GM12864 (cell line): ENCODE results near the gene MBD6.
"Not testable (repeated sequence)": the region's sequence is repeated elsewhere in the genome, so short reads cannot be mapped to it uniquely, and the experiment has no call there.

Experiments
- DNase-seq: peaks from one replicate; pipeline ENCODE4 v3.0.0-alpha.2; 2011; ENCODE audit warnings: low read depth
- H3K4me3 ChIP-seq: 2 replicates; pipeline ENCODE4 v1.5.1; 2011; ENCODE audit warnings: mild to moderate bottlenecking, low read depth, low read length, control low read depth
- TF ChIP-seq, protein P1 (sequence below): IDR thresholded peaks from 2 replicates; pipeline ENCODE4 v1.5.1; 2011; ENCODE audit warnings: low read depth, mild to moderate bottlenecking, moderate library complexity, low read length, control low read depth, inconsistent platforms; ENCODE audit errors: missing control alignments

The MBD6 gene

DNA sequence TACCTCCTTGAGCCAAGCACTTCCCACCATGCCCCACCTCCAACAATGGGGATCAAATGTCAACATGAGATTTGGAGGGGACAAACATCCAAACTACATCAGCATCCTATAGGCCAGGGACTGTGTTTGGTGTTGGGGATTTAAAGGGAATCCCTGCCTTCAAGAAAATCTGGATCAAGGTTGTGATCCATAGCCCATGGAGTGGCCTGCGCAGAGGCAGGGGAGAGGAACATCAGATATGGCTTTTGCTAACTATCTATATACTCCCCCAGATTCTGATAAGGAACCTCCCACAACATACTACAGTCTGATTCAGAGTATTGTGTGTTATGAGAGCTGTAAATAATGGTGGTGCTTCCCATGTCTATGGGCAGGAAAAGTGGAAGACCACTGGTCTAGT lies 32.3 kb downstream of the MBD6 start:
- H3K4me3 ChIP-seq, result no peak overlapping the region
- TF ChIP-seq, protein P1, sequence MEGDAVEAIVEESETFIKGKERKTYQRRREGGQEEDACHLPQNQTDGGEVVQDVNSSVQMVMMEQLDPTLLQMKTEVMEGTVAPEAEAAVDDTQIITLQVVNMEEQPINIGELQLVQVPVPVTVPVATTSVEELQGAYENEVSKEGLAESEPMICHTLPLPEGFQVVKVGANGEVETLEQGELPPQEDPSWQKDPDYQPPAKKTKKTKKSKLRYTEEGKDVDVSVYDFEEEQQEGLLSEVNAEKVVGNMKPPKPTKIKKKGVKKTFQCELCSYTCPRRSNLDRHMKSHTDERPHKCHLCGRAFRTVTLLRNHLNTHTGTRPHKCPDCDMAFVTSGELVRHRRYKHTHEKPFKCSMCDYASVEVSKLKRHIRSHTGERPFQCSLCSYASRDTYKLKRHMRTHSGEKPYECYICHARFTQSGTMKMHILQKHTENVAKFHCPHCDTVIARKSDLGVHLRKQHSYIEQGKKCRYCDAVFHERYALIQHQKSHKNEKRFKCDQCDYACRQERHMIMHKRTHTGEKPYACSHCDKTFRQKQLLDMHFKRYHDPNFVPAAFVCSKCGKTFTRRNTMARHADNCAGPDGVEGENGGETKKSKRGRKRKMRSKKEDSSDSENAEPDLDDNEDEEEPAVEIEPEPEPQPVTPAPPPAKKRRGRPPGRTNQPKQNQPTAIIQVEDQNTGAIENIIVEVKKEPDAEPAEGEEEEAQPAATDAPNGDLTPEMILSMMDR, result no peak
- no peak for DNase-seq

DNA sequence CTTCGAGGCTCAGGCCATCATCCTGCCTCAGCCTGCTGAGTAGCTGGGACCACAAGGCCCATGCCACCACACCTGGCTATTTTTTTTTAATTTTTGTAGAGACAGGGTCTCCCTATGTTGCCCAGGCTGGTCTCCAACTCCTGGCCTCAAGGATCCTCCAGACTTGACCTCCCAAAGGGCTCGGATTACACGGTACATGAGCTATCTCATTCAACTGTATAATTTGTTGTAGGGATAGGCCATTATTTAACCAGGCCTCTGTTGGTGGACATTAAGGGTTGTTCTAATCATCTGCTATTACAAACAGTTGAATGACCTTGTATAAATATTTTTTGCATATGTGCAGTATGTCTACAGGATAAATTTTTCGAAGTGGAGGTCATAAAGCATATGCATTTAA lies 36.2 kb downstream of the MBD6 start:
- no peak overlapping the region for H3K4me3 ChIP-seq
- TF ChIP-seq, protein P1, result no peak
- no peak for DNase-seq

DNA sequence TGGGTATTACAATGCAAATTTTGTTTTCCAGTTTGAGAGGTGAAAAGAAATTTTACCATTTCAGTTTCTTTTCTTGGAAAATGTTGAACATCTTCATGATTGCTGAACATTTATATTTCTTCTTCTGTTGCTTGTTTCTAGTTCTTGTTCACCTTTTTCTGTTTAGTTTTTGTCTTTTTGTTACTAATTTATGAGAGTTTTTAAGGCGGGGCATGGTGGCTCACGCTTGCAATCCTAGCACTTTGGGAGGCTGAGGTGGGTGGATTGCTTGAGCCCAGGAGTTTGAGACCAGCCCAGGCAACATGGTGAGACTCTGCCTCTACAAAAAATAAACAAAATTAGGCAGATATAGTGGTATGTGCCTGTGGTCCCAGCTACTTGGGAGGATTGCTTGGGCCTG lies 37.9 kb downstream of the MBD6 start:
- TF ChIP-seq, protein P1, result no peak
- H3K4me3 ChIP-seq, result no peak overlapping the region
- DNase-seq, result no peak

DNA sequence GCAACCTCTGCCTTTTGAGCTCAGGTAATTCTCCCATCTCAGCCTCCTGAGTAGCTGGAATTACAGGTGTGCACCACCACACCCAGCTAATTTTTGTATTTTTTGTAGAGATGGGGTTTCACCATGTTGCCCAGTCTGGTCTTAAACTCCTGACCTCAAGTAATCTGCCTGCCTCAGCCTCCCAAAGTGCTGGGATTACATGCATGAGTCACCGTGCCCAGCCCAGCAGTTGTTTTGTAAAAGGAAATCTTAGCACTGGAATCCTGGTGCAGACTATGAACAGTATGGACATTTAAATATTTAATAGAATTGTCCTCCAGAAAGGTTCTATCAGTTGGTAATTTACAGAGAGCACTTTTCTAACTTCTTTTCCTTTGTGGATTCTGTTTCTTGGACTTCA lies 38.5 kb downstream of the MBD6 start:
- DNase-seq, H3K4me3 ChIP-seq: not testable (repeated sequence)

DNA sequence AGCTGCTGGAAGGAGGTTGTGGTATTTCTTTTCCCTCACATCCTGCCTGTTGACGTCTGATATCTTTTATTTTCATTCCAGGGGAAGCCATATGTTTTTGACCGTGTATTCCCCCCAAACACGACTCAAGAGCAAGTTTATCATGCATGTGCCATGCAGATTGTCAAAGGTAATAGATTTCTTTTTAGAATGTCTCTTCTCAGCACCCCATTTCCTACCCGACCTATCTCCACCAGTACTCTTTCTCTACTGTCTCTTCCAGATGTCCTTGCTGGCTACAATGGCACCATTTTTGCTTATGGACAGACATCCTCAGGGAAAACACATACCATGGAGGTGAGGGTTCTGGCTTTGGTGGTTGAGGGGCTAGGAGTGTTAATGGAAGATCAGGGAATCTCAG lies 40.7 kb downstream of the MBD6 start:
- no peak for DNase-seq
- TF ChIP-seq, protein P1, result no peak
- no peak overlapping the region for H3K4me3 ChIP-seq

DNA sequence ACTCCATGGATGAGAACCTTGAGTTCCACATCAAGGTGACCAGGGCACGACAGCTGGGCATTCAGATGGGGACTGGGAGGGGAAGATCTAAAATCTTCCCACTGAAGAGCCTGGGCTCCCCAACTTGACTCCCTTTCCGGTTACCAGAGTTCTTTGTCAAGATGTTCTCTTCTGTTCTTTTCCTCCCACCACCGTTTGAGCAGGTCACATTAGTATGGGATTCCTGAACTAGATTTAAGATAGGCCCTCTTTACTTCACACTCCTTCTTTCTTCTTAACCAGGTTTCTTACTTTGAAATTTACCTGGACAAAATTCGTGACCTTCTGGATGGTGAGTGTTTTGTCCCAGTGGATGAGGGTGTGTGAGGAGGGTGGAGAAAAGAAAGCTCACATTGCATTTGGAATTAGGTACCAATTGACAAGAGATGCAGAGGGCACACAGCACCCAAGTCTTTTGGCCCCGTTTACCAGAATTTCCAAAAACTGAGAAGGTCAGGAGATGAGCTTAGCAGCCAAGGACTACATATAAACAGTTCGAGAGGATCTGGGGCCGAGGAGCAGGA lies 41.6 kb downstream of the MBD6 start:
- no peak overlapping the region for H3K4me3 ChIP-seq
- DNase-seq, result no peak
- TF ChIP-seq, protein P1, result no peak

DNA sequence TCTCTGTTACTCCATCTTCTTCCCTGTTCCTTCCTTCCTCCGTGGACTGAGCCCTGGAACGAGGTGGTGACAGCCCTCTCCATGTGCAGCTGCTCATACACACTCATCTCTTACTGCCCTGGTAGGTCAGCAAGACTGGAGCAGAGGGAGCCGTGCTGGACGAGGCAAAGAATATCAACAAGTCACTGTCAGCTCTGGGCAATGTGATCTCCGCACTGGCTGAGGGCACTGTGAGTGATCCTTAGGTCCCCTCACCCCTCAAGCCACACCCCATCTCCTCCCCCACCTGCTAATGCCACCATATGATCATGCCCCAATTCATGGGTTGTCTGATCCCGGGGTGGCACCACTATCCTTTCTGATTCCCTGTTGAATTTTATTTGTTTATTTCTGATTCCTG lies 46.2 kb downstream of the MBD6 start:
- no peak overlapping the region for H3K4me3 ChIP-seq
- TF ChIP-seq, protein P1, result no peak
- DNase-seq, result no peak

DNA sequence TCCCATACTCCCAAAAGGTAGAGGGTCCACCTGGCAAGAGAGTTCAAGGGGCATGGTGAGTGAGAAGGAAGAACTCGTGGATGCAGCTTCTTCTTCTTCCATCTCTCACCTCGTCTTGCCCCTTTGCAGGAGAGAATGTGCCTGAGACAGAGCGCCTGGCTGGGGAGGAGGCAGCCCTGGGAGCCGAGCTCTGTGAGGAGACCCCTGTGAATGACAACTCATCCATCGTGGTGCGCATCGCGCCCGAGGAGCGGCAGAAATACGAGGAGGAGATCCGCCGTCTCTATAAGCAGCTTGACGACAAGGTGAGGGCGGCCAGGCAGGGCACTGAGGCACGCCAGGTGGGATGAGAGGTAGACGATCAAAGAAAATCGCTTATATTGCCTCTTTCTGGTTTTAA lies 47.2 kb downstream of the MBD6 start:
- TF ChIP-seq, protein P1, result no peak
- no peak for DNase-seq
- no peak overlapping the region for H3K4me3 ChIP-seq

DNA sequence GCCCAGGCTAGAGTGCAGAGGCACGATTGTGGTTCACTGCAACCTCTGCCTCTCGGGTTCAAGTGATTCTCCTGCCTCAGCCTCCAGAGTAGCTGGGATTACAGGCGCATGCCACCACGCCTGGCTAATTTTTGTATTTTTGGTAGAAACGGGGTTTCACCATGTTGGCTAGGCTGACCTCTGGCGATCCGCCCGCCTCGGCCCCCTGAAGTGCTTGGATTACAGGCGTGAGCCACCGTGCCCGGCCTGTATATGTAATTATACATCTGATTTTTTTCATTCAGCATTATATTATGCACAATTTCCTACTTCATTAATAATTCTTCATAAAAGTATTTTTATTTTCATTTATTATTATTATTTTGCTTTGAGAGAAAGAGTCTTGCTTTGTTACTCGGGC lies 47.8 kb downstream of the MBD6 start:
- H3K4me3 ChIP-seq, DNase-seq: not testable (repeated sequence)
